Smooth muscle cell (in vitro differentiated cells): ENCODE data around the gene ATE1. TPM values are rescaled to one million over a fixed set of nuclear protein-coding genes. Genes with fewer than 3 reads are reported as not detected.

Experiments
- DNase-seq: peaks from one replicate; lab custom pipeline; 2025; ENCODE audit not compliant: unreplicated experiment; lab: John Stamatoyannopoulos, UW
- H2AFZ ChIP-seq: fragments of 200-600 bp; sonication (generic); 2 replicates; pipeline ENCODE4 v1.6.0; 2016; ENCODE audit warnings: antibody characterized with exemption, low read depth, mild to moderate bottlenecking
- H3F3A ChIP-seq: fragments of 200-600 bp; sonication (generic); 2 replicates; pipeline ENCODE4 v1.6.0; 2017; ENCODE audit warnings: antibody characterized with exemption, low read depth
- H3K27ac ChIP-seq: fragments of 200-600 bp; sonication (generic); 2 replicates; pipeline ENCODE4 v1.5.1; 2016; ENCODE audit warnings: low read depth, mild to moderate bottlenecking
- H3K27me3 ChIP-seq: fragments of 200-600 bp; sonication (generic); 2 replicates; pipeline ENCODE4 v1.6.1; 2016; ENCODE audit warnings: low read depth, mild to moderate bottlenecking
- H3K36me3 ChIP-seq: fragments of 200-600 bp; sonication (generic); 2 replicates; pipeline ENCODE4 v1.5.1; 2016; ENCODE audit warnings: low read depth
- H3K4me1 ChIP-seq: fragments of 200-600 bp; sonication (generic); 2 replicates; pipeline ENCODE4 v1.5.1; 2016; ENCODE audit warnings: low read depth
- H3K4me2 ChIP-seq: fragments of 200-600 bp; sonication (generic); 2 replicates; pipeline ENCODE4 v1.6.0; 2016; ENCODE audit warnings: mild to moderate bottlenecking
- H3K4me3 ChIP-seq: fragments of 200-600 bp; sonication (generic); 2 replicates; pipeline ENCODE4 v1.5.1; 2016; ENCODE audit warnings: mild to moderate bottlenecking
- H3K79me2 ChIP-seq: fragments of 200-600 bp; sonication (generic); 2 replicates; pipeline ENCODE4 v1.6.0; 2016; ENCODE audit warnings: low read depth, mild to moderate bottlenecking
- H3K9ac ChIP-seq: fragments of 200-600 bp; sonication (generic); 2 replicates; pipeline ENCODE4 v1.6.0; 2016; ENCODE audit warnings: low read depth
- H3K9me3 ChIP-seq: fragments of 200-600 bp; sonication (generic); replicated peaks from 2 replicates; pipeline ENCODE4 v1.5.1; 2016; ENCODE audit warnings: low read depth
- H4K20me1 ChIP-seq: fragments of 200-600 bp; sonication (generic); 2 replicates; pipeline ENCODE4 v1.6.0; 2016; ENCODE audit warnings: low read depth
- WGBS: methylation state at CpG from one replicate; pipeline ENCODE4 v1.1.7; 2016; ENCODE audit warnings: low lambda C conversion rate; 5-methylcytosine and 5-hydroxymethylcytosine counted together
- polyA plus RNA-seq: library from polyadenylated mRNA; unstranded; fragments of >200 nt; fragmentation: Nextera tagmentation; extraction: Ambion mirVana; gene quantifications from 2 replicates; pipeline ENCODE4 v1.2.1, GENCODE V29; 2016
- total RNA-seq: library from RNA; depleted of rRNA; stranded (reverse); fragments of >200 nt; gene quantifications from 2 replicates; pipeline ENCODE4 v1.2.3, GENCODE V29; 2014
- TF ChIP-seq, protein P1 (sequence below): fragments of 200-600 bp; sonication (generic); IDR thresholded peaks from 2 replicates; pipeline ENCODE4 v1.5.1; 2017; ENCODE audit warnings: borderline replicate concordance, mild to moderate bottlenecking, antibody characterized with exemption; ENCODE audit not compliant: insufficient read depth, poor library complexity, severe bottlenecking

Gene ATE1
- total and polyA plus RNA-seq, 2 experiments from 2014 or later: 9.1 to 20.7 TPM

DNA sequence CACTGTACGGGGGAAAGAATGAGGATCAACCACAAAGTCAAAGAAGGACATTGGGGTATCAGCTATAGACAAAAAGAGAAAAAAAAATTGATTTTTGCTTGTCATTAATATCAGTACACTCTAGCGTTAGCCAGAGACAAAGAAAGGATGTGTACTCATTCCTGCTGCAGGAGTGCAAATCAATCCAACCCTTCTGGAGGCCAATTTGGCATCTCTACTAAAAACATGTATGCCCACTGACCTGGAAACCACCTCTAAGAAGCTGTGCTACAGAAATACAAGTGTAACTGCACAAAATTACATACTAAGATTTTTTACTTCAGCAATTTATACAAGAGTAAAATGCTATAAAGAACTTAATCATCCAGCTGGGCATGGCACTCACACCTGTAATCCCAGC, 33.6 kb upstream of the ATE1 start:
- Histone ChIP-seq H3K4me1 (no peaks in the 10 kb centered on the region), H3K27ac (no peak overlapping the region), H2AFZ (no peak overlapping the region), H3K4me2 (no peak overlapping the region), H3K27me3 (no peaks in the 10 kb centered on the region), H4K20me1 (no peaks in the 10 kb centered on the region), H3K36me3 (peaks cover 6% of the 10 kb centered on the region), H3K79me2 (no peaks in the 10 kb centered on the region), H3F3A (no peaks in the 10 kb centered on the region), H3K4me3 (no peak overlapping the region), H3K9me3 (no peaks in the 10 kb centered on the region), H3K9ac (no peak overlapping the region)
- WGBS: 97% methylated on average over 2 of the region's 2 CpGs
- TF ChIP-seq, protein P1, sequence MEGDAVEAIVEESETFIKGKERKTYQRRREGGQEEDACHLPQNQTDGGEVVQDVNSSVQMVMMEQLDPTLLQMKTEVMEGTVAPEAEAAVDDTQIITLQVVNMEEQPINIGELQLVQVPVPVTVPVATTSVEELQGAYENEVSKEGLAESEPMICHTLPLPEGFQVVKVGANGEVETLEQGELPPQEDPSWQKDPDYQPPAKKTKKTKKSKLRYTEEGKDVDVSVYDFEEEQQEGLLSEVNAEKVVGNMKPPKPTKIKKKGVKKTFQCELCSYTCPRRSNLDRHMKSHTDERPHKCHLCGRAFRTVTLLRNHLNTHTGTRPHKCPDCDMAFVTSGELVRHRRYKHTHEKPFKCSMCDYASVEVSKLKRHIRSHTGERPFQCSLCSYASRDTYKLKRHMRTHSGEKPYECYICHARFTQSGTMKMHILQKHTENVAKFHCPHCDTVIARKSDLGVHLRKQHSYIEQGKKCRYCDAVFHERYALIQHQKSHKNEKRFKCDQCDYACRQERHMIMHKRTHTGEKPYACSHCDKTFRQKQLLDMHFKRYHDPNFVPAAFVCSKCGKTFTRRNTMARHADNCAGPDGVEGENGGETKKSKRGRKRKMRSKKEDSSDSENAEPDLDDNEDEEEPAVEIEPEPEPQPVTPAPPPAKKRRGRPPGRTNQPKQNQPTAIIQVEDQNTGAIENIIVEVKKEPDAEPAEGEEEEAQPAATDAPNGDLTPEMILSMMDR: no peak
- no peak for DNase-seq

DNA sequence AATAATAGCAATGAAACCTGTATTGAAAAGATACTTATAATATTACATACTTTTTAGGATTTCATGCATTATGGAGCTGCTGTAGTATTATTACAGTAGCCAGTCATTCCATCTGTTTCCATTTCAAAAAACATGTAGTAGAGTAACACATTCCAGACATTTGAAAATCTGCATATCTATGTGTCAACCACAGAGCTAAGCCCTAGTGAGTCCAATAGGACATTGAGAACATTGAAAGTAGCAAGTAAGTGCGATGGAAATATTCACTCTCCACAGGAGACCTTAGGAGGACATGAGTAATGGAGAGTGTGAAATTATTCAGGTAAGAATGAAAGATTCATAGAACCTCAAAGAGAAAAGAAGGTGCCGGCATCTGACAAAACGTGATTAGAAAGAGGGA, 31.8 kb upstream of the ATE1 start:
- WGBS: 67% methylated on average over 3 of the region's 3 CpGs
- H3K4me2 ChIP-seq: no peak overlapping the region
- H3K4me1 ChIP-seq: no peaks in the 10 kb centered on the region
- H3F3A ChIP-seq: no peaks in the 10 kb centered on the region
- no peaks in the 10 kb centered on the region for H4K20me1 ChIP-seq
- no peak overlapping the region for H3K4me3 ChIP-seq
- no peaks in the 10 kb centered on the region for H3K27me3 ChIP-seq
- no peak overlapping the region for H3K27ac ChIP-seq
- H3K36me3 ChIP-seq: no peaks in the 10 kb centered on the region
- TF ChIP-seq, protein P1: no peak
- DNase-seq: no peak
- H2AFZ ChIP-seq: no peak overlapping the region
- no peak overlapping the region for H3K9ac ChIP-seq
- no peaks in the 10 kb centered on the region for H3K9me3 ChIP-seq
- H3K79me2 ChIP-seq: no peaks in the 10 kb centered on the region

DNA sequence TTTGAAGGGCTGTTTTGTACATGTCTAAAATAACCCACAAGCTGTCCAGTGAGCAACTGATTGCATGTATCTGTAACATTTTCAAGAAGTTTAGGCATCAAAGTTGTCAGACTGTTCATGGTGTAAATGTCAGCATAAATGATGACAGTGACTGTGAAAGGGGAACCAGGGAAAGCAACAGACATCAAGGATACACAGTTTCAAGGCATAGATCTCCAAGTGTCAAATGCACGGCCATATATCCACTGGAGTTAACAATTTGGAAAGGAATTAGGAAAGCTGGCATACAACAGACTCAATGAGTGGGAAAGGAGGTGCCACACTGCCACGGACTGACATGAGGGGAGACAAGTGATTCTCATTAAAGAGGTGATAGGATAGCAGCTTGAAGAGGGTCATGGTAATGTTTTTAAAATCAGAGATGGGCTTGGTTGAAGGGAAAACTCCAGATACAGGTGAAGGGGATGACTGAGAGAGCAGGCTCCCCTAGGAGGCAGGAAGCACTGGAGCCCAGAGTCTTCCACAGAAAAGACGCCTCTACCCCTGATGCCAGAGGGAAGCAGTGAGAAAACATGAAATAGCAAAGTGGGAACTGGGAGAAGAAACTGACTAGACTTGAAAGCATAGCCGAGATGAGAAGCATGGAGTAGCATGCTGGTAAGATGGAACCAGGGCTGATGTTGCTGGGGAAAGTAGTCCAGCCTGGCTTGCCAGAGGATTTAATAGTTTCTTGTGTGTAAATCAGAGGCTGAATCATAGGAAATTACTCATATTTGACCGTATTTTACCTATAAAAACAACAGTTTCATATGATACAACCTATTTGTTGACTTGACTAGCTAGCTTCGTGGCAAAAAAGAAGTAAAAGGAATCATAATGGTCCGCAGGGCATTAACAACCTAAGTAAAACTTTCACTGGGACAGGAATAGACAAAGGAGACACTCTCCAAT, 28.6 kb upstream of the ATE1 start:
- Histone ChIP-seq H3K4me1 (no peaks in the 10 kb centered on the region), H3K9ac (no peak overlapping the region), H3K4me2 (no peak overlapping the region), H3K9me3 (no peaks in the 10 kb centered on the region), H3F3A (no peaks in the 10 kb centered on the region), H4K20me1 (no peaks in the 10 kb centered on the region), H3K4me3 (no peak overlapping the region), H3K27me3 (no peaks in the 10 kb centered on the region), H3K36me3 (no peaks in the 10 kb centered on the region), H2AFZ (no peak overlapping the region), H3K79me2 (no peaks in the 10 kb centered on the region), H3K27ac (no peak overlapping the region)
- 93% methylated on average over 7 of the region's 7 CpGs for WGBS
- no peak for DNase-seq
- TF ChIP-seq, protein P1: no peak
